ENCODE measurements around the gene CHRM4.

The CHRM4 gene

GRCh38 chr11:46367244-46367915 is 24.2 kb downstream of the CHRM4 start:
- no peak for DNase-seq (ENCODE audit: low read depth)

- no peak for DNase-seq (ENCODE audit: low read depth)
These were observed 24.9 kb downstream of the CHRM4 start for GRCh38 chr11:46366661-46367161.

- no peak for DNase-seq (ENCODE audit: low read depth)
These were observed 25.3 kb downstream of the CHRM4 start for GRCh38 chr11:46366260-46366659.

- DNase-seq (ENCODE audit: low read depth) = no peak
These were observed 26.8 kb downstream of the CHRM4 start for GRCh38 chr11:46364791-46365190.

GRCh38 chr11:46364056-46364455 is 27.5 kb downstream of the CHRM4 start:
- no peak for DNase-seq (ENCODE audit: low read depth)

- DNase-seq (ENCODE audit: low read depth) = no peak
These were observed 28.0 kb downstream of the CHRM4 start for GRCh38 chr11:46363455-46364005.

GRCh38 chr11:46363031-46363407 is 28.6 kb downstream of the CHRM4 start:
- peak; percentile 64 for DNase-seq (ENCODE audit: low read depth)

GRCh38 chr11:46362156-46363030 is 29.2 kb downstream of the CHRM4 start:
- DNase-seq (ENCODE audit: low read depth) = no peak

GRCh38 chr11:46361283-46362155 is 30.1 kb downstream of the CHRM4 start:
- DNase-seq (ENCODE audit: low read depth) = no peak

- no peak for DNase-seq (ENCODE audit: low read depth)
These were observed 30.7 kb downstream of the CHRM4 start for GRCh38 chr11:46360878-46361277.

- no peak for DNase-seq (ENCODE audit: low read depth)
These were observed 31.6 kb downstream of the CHRM4 start for GRCh38 chr11:46359953-46360352.

- peak; percentile 79 for DNase-seq (ENCODE audit: low read depth)
These were observed 34.1 kb downstream of the CHRM4 start for GRCh38 chr11:46357483-46357936.

GRCh38 chr11:46356924-46357482 is 34.6 kb downstream of the CHRM4 start:
- DNase-seq (ENCODE audit: low read depth) = peak; percentile 96

GRCh38 chr11:46353698-46354097 is 37.9 kb downstream of the CHRM4 start:
- DNase-seq (ENCODE audit: low read depth) = peak; percentile 40

GRCh38 chr11:46352063-46352841 is 39.3 kb downstream of the CHRM4 start:
- DNase-seq (ENCODE audit: low read depth) = peak; percentile 48

- DNase-seq (ENCODE audit: low read depth) = no peak
These were observed 40.0 kb downstream of the CHRM4 start for GRCh38 chr11:46351606-46352005.

GRCh38 chr11:46351148-46351547 is 40.4 kb downstream of the CHRM4 start:
- no peak for DNase-seq (ENCODE audit: low read depth)

- DNase-seq (ENCODE audit: low read depth) = no peak
These were observed 40.9 kb downstream of the CHRM4 start for GRCh38 chr11:46350695-46351094.

GRCh38 chr11:46348566-46349401 is 42.8 kb downstream of the CHRM4 start:
- DNase-seq (ENCODE audit: low read depth) = no peak
